Measurements from ENCODE around the gene FBXO42. TPM values are rescaled to one million over a fixed set of nuclear protein-coding genes. Genes with fewer than 3 reads are reported as not detected.

Gene FBXO42
- total RNA-seq, 1 donor from 2014 or later = 19.0 TPM

DNA sequence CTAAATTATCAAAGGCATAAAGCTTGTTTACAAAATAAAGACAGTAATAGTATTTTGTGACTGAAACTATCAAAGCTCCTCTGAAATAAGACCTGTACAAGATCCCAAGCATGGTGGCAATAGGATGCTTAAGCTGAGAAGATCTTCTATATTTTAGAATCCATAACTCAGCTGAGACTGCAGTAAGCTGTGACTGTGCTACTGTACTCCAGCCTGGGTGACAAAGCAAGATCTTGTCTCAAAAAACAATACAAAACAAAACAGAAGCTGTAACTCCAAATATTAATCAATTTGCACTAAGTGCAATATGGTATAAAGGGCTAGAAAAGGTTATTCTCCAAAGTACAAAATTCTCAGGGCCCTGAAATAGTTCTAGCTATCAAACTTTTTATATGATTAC is 59.5 kb downstream of the FBXO42 start:
- POLR2A ChIA-PET = no interaction called here
- TF ChIP-seq, protein P1, sequence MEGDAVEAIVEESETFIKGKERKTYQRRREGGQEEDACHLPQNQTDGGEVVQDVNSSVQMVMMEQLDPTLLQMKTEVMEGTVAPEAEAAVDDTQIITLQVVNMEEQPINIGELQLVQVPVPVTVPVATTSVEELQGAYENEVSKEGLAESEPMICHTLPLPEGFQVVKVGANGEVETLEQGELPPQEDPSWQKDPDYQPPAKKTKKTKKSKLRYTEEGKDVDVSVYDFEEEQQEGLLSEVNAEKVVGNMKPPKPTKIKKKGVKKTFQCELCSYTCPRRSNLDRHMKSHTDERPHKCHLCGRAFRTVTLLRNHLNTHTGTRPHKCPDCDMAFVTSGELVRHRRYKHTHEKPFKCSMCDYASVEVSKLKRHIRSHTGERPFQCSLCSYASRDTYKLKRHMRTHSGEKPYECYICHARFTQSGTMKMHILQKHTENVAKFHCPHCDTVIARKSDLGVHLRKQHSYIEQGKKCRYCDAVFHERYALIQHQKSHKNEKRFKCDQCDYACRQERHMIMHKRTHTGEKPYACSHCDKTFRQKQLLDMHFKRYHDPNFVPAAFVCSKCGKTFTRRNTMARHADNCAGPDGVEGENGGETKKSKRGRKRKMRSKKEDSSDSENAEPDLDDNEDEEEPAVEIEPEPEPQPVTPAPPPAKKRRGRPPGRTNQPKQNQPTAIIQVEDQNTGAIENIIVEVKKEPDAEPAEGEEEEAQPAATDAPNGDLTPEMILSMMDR (IDR thresholded peaks at IDR 0.05) = no peak
- intact Hi-C loops (cut with micrococcal nuclease) = no loop called here

DNA sequence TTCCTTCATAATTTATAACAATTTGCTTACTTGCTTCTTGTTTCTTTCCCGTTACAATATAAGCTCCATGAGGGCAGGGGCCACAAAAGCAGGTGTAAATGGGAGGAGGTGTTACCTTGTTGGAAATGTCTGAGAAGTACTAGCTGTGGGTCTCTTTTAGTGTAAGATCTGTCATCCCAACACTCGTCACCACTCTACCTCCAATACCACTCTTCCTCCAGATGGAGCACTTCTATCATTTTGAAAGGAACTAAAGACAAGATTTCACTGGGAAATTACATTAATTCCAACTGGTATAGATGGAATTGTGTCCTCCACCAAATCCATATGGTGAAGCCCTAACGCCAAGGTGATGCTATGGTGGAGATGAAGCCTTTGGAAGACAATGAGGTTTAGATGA is 62.3 kb downstream of the FBXO42 start:
- ATAC-seq (ENCODE audit: low read depth) = no peak
- Mint-ChIP-seq H3K4me1 (no peaks in the 10 kb centered on the region), H3K36me3 (ENCODE audit: low read depth) (peaks cover 53% of the 10 kb centered on the region), H3K4me3 (no peak overlapping the region), H3K27ac (no peak overlapping the region), H3K9me3 (no peaks in the 10 kb centered on the region), H3K27me3 (no peaks in the 10 kb centered on the region)
- ChIA-PET POLR2A (no interaction called here), CTCF (interaction anchor here (1.2 kb wide), 1 partner anchor 73 kb away, joined by 3 read pairs; no protein-coding TSS in a partner anchor)
- no peak for DNase-seq
- TF ChIP-seq, protein P1 (IDR thresholded peaks at IDR 0.05) = no peak
- intact Hi-C loops (cut with micrococcal nuclease) = no loop called here

More for the DNA sequence above, 59.5 kb downstream of the FBXO42 start:
- DNase-seq = no peak
- Mint-ChIP-seq H3K4me1 (no peaks in the 10 kb centered on the region), H3K27ac (no peak overlapping the region), H3K36me3 (ENCODE audit: low read depth) (peaks cover 68% of the 10 kb centered on the region), H3K4me3 (no peak overlapping the region), H3K9me3 (no peaks in the 10 kb centered on the region), H3K27me3 (no peaks in the 10 kb centered on the region)
- no peak for ATAC-seq (ENCODE audit: low read depth)
- CTCF ChIA-PET = interaction anchor here (1.9 kb wide), 1 partner anchor 71 kb away, joined by 4 read pairs; no protein-coding TSS in a partner anchor

DNA sequence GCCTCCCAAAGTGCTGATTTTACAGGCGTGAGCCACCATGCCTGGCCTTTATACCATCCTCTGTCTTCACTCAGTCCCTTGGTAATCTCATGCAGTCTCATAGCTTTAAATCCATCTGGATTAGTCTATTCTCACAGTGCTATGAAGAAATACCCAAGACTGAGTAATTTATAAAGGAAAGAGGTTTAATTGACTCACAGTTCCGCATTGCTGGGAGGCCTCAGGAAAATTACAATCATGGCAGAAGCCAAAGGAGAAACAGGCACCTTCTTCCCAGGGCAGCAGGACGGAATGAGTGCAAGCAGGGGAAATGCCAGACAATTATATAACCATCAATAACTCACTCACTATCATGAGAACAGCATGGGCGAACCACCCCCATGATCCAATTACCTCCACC is 66.2 kb downstream of the FBXO42 start:
- ChIA-PET CTCF (no interaction called here), POLR2A (no interaction called here)
- no peak overlapping the region for H3K4me3 Mint-ChIP-seq
- H3K9me3 Mint-ChIP-seq = no peaks in the 10 kb centered on the region
- H3K4me1 Mint-ChIP-seq = no peaks in the 10 kb centered on the region
- H3K27ac Mint-ChIP-seq = no peak overlapping the region
- no peaks in the 10 kb centered on the region for H3K27me3 Mint-ChIP-seq
- DNase-seq (no peak), ATAC-seq (ENCODE audit: low read depth) (no peak)
- TF ChIP-seq, protein P1 (IDR thresholded peaks at IDR 0.05) = no peak
- H3K36me3 Mint-ChIP-seq (ENCODE audit: low read depth) = peaks cover 35% of the 10 kb centered on the region
- intact Hi-C loops (cut with micrococcal nuclease) = no loop called here

DNA sequence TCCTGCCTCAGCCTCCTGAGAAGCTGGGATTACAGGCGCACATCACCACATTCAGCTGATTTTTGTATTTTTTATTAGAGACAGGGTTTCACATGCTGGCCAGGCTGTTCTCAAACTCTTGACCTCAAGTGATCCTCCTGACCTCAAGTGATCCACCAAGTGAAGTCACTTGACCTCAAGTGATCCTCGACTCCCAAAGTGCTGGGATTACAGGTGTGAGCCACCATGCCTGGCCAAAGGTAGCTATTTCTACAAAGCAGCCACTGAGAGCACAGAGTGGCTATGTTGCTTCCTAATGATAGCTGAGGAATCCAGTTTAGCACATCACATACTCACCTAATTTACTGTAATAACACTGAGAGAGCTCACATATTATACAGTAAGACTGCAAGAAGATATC is 70.5 kb downstream of the FBXO42 start:
- intact Hi-C loops (cut with micrococcal nuclease) = no loop called here
- TF ChIP-seq, protein P1 (IDR thresholded peaks at IDR 0.05) = no peak
- ChIA-PET CTCF (no interaction called here), POLR2A (interaction anchor here (0.6 kb wide), 1 partner anchor 339 kb away, joined by 3 read pairs; no protein-coding TSS in a partner anchor)
- ATAC-seq (ENCODE audit: low read depth) (no peak), DNase-seq (no peak)
- no peak overlapping the region for H3K27ac Mint-ChIP-seq
- H3K9me3 Mint-ChIP-seq = no peaks in the 10 kb centered on the region
- H3K36me3 Mint-ChIP-seq (ENCODE audit: low read depth) = peaks cover 24% of the 10 kb centered on the region
- H3K4me3 Mint-ChIP-seq = no peak overlapping the region
- H3K27me3 Mint-ChIP-seq = no peaks in the 10 kb centered on the region
- no peaks in the 10 kb centered on the region for H3K4me1 Mint-ChIP-seq

DNA sequence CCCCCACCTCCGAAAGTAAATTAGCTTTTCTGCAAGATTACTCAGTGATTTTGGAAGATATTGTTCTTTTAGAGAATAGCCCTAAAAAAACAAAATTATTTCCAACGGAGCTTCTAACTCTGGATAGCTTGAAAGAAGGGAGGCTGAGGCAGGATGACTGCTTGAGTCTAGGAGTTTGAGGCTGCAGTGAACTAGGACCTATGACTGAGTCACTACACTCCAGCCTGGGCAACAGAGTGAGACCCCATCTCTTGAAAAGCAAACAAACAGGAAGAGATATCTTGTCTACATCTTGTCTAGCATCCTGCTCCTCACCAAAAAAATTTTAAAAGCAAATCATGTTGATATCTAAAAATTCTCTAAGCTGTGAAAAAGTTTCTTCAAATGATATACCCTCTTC is 73.1 kb downstream of the FBXO42 start:
- H3K9me3 Mint-ChIP-seq = no peaks in the 10 kb centered on the region
- intact Hi-C loops (cut with micrococcal nuclease) = no loop called here
- CTCF ChIA-PET = no interaction called here
- DNase-seq = no peak
- no peaks in the 10 kb centered on the region for H3K4me1 Mint-ChIP-seq
- H3K4me3 Mint-ChIP-seq = no peak overlapping the region
- H3K27me3 Mint-ChIP-seq = no peaks in the 10 kb centered on the region
- no peak overlapping the region for H3K27ac Mint-ChIP-seq
- POLR2A ChIA-PET = no interaction called here
- TF ChIP-seq, protein P1 (IDR thresholded peaks at IDR 0.05) = no peak
- H3K36me3 Mint-ChIP-seq (ENCODE audit: low read depth) = peaks cover 27% of the 10 kb centered on the region
- no peak for ATAC-seq (ENCODE audit: low read depth)

All from activated B cell treated with CpG ODN at 0.5 μM for 24 hours (primary cell).